GM12878 (cell line): Measurements from ENCODE around the gene ORC4. TPM values are rescaled to one million over a fixed set of nuclear protein-coding genes. Genes with fewer than 3 reads are reported as not detected.

ENCODE experiments used
- ATAC-seq: fragments of 200-7000 bp; cut with Tn5 transposase; 3 replicates; pipeline ENCODE4 v1.9.1; 2020; ENCODE audit warnings: mild to moderate bottlenecking, moderate library complexity
- BruUV-seq: library from RNA; stranded (reverse); fragments of 400-500 nt; replicated peaks from 2 replicates; lab custom pipeline; 2021; lab: Mats Ljungman, UMichigan
- CTCF ChIA-PET: fragments of 300-600 bp; sonication (Branson Sonifier 250); formaldehyde crosslinking; extraction: SDS; loops from one replicate; lab custom pipeline; 2021; ENCODE audit warnings: inconsistent platforms; lab: Yijun Ruan, JAX
- POLR2A ChIA-PET: fragments of 350-600 bp; formaldehyde crosslinking; extraction: SDS; loops from one replicate; lab custom pipeline; 2021; ENCODE audit warnings: inconsistent platforms; lab: Charles Lee
- RAD21 ChIA-PET: fragments of 300-600 bp; sonication (Branson Sonifier 250); formaldehyde crosslinking; loops from one replicate; lab custom pipeline; 2023; ENCODE audit warnings: antibody characterized with exemption; ENCODE audit not compliant: unreplicated experiment; lab: Charles Lee
- SMC1A ChIA-PET: fragments of 300-600 bp; sonication (Branson Sonifier 250); formaldehyde crosslinking; loops from one replicate; lab custom pipeline; 2023; ENCODE audit not compliant: unreplicated experiment, uncharacterized antibody; lab: Charles Lee
- DNase-seq: peaks from one replicate; pipeline ENCODE4 v3.0.0-alpha.2; 2011; ENCODE audit warnings: low read depth, low spot score
- FAIRE-seq: peaks from 3 replicates; lab custom pipeline; 2011; peaks lifted over from hg19 to GRCh38; lab: Jason Lieb, UNC
- H2AFZ ChIP-seq: 2 replicates; pipeline ENCODE4 v1.6.0; 2011; ENCODE audit warnings: low read depth, low read length, control low read depth; ENCODE audit not compliant: control insufficient read depth
- H3K27ac ChIP-seq: 2 replicates; pipeline ENCODE4 v1.5.1; 2011; ENCODE audit warnings: control low read depth; ENCODE audit not compliant: control insufficient read depth, insufficient read depth
- H3K27me3 ChIP-seq, 2 experiments: replicated peaks in 1 of 2; 2 replicates each; pipeline versions ENCODE4 v1.6.0 to v1.6.1; 2011; ENCODE audit warnings: low read length in 1 of 2; ENCODE audit not compliant: control insufficient read depth in 2 of 2, insufficient read depth in 2 of 2
- H3K36me3 ChIP-seq, 2 experiments: 2 replicates each; pipeline ENCODE4 v1.5.1; 2011; ENCODE audit warnings: low read length in 1 of 2; ENCODE audit not compliant: control insufficient read depth in 2 of 2, insufficient read depth in 2 of 2
- H3K4me1 ChIP-seq: 2 replicates; pipeline ENCODE4 v1.6.1; 2011; ENCODE audit warnings: mild to moderate bottlenecking, low read length, moderate library complexity, mixed read lengths; ENCODE audit not compliant: control insufficient read depth, insufficient read depth
- H3K4me2 ChIP-seq: 2 replicates; pipeline ENCODE4 v1.6.0; 2011; ENCODE audit warnings: control low read depth; ENCODE audit not compliant: control insufficient read depth, insufficient read depth
- H3K4me3 ChIP-seq: fragments of 200-600 bp; sonication (generic); 2 replicates; pipeline ENCODE4 v1.5.1; 2016
- H3K79me2 ChIP-seq: 2 replicates; pipeline ENCODE4 v1.6.0; 2011; ENCODE audit warnings: low read length; ENCODE audit not compliant: control insufficient read depth, insufficient read depth
- H3K9ac ChIP-seq: 2 replicates; pipeline ENCODE4 v1.8.0; 2011; ENCODE audit warnings: low read length, control low read depth, mixed read lengths; ENCODE audit not compliant: control insufficient read depth, insufficient read depth
- H3K9me3 ChIP-seq: replicated peaks from 3 replicates; pipeline ENCODE4 v1.5.1; 2011; ENCODE audit warnings: mild to moderate bottlenecking, low read length; ENCODE audit not compliant: control insufficient read depth, insufficient read depth
- H4K20me1 ChIP-seq: 2 replicates; pipeline ENCODE4 v1.6.0; 2011; ENCODE audit not compliant: control insufficient read depth, insufficient read depth
- BMI1 ChIP-seq: fragments of 450-650 bp; IDR thresholded peaks from 2 replicates; pipeline ENCODE4 v1.6.1; 2016; ENCODE audit warnings: mild to moderate bottlenecking, moderate library complexity, borderline replicate concordance
- CREB1 ChIP-seq: IDR thresholded peaks from 2 replicates; pipeline ENCODE4 v1.6.1; 2012; ENCODE audit warnings: low read depth, mild to moderate bottlenecking, inconsistent platforms
- GABPA ChIP-seq: IDR thresholded peaks from 2 replicates; pipeline ENCODE4 v1.6.1; 2014; ENCODE audit warnings: antibody characterized with exemption, low read depth, mild to moderate bottlenecking, inconsistent platforms
- GATAD2B ChIP-seq: fragments of 450-650 bp; conservative IDR thresholded peaks from 2 replicates; pipeline ENCODE4 v1.6.1; 2017; ENCODE audit warnings: low read depth, mild to moderate bottlenecking, moderate library complexity
- IKZF1 ChIP-seq: fragments of 450-650 bp; conservative IDR thresholded peaks from 2 replicates; pipeline ENCODE4 v1.6.1; 2017; ENCODE audit warnings: antibody characterized with exemption, mild to moderate bottlenecking
- MLLT1 ChIP-seq: fragments of 450-650 bp; IDR thresholded peaks from 2 replicates; pipeline ENCODE4 v1.6.1; 2016; ENCODE audit warnings: mild to moderate bottlenecking
- NFYA ChIP-seq: IDR thresholded peaks from 2 replicates; pipeline ENCODE4 v1.6.1; 2011; ENCODE audit warnings: low read depth, mild to moderate bottlenecking, low read length, improper control_type of control experiment, borderline replicate concordance
- PAX8 ChIP-seq: fragments of 450-650 bp; IDR thresholded peaks from 2 replicates; pipeline ENCODE4 v1.6.1; 2017; ENCODE audit warnings: mild to moderate bottlenecking, moderate library complexity
- POU2F2 ChIP-seq: IDR thresholded peaks from 3 replicates; pipeline ENCODE4 v1.6.1; 2011; ENCODE audit warnings: low read depth, mild to moderate bottlenecking, low read length, borderline replicate concordance
- SMAD5 ChIP-seq: IDR thresholded peaks from 2 replicates; pipeline ENCODE4 v1.6.1; 2016; ENCODE audit warnings: antibody characterized with exemption, low read depth
- WGBS: methylation state at CpG from one replicate; pipeline ENCODE4 v1.1.6; 2016; ENCODE audit warnings: low lambda C conversion rate; ENCODE audit not compliant: insufficient replicate concordance, insufficient coverage; ENCODE audit errors: missing lambda C conversion rate; 5-methylcytosine and 5-hydroxymethylcytosine counted together
- in situ Hi-C: fragments of 300-500 bp; cut with MboI; formaldehyde crosslinking; loops from 9 replicates; pipeline ENCODE4 v1.14.3; 2018; ENCODE audit warnings: mixed read lengths
- intact Hi-C: fragments of 100-400 bp; cut with micrococcal nuclease; formaldehyde crosslinking; loops from one replicate; pipeline ENCODE4 v1.14.2; 2022; ENCODE audit not compliant: unreplicated experiment
- polyA plus RNA-seq, 11 experiments: library from polyadenylated mRNA; depleted of rRNA in 4 of 11; unstranded in 6 of 11; stranded (reverse) in 5 of 11; fragments of >200 nt; fragmentation: Nextera tagmentation in 4 of 11; fragmentation: Illumina TruSeq in 1 of 11; extraction: Ambion mirVana in 4 of 11; extraction: Trizol in 1 of 11; gene quantifications; 1 replicate in 1 of 11; 2 replicates in 10 of 11; pipeline versions ENCODE4 v1.2.1 to v1.2.3, GENCODE V29; 2011 to 2016; ENCODE audit warnings: inconsistent platforms in 2 of 11, missing spikeins in 2 of 11, low read depth in 1 of 11
- total RNA-seq, 4 experiments: library from RNA; depleted of rRNA in 3 of 4; stranded (reverse); fragments of >200 nt in 3 of 4; fragmentation: Illumina TruSeq in 1 of 4; extraction: Trizol in 1 of 4; gene quantifications; 2 replicates each; pipeline versions ENCODE4 v1.2.1 to v1.2.3, GENCODE V29; 2013 to 2021
- TF ChIP-seq, protein P1 (sequence below): IDR thresholded peaks from 2 replicates; pipeline ENCODE4 v1.6.1; 2012; ENCODE audit warnings: improper control_type of control experiment, low read depth, low read length; ENCODE audit not compliant: insufficient replicate concordance
- TF ChIP-seq, protein P2 (sequence below): IDR thresholded peaks from 2 replicates; pipeline ENCODE4 v1.6.1; 2012; ENCODE audit warnings: low read depth, low read length, improper control_type of control experiment

ORC4 gene
- total and polyA plus RNA-seq, 10 of the 15 experiments (the other 5 are each of a cell fraction or from before 2014, with no cell fraction given), result 25.7 to 71.3 (median 52.1) TPM

- no peak for FAIRE-seq
- RAD21 ChIA-PET, result interaction anchor here (0.5 to 7.9 kb wide), 5 partner anchors 9 to 35 kb away, joined by 3 to 90 read pairs (median 5); no protein-coding TSS in a partner anchor
- TF ChIP-seq CREB1 (no peak), MLLT1 (no peak), IKZF1 (no peak), POU2F2 (no peak), NFYA (no peak), GATAD2B (no peak), SMAD5 (no peak), BMI1 (no peak), PAX8 (no peak), GABPA (no peak)
- TF ChIP-seq, protein P1, sequence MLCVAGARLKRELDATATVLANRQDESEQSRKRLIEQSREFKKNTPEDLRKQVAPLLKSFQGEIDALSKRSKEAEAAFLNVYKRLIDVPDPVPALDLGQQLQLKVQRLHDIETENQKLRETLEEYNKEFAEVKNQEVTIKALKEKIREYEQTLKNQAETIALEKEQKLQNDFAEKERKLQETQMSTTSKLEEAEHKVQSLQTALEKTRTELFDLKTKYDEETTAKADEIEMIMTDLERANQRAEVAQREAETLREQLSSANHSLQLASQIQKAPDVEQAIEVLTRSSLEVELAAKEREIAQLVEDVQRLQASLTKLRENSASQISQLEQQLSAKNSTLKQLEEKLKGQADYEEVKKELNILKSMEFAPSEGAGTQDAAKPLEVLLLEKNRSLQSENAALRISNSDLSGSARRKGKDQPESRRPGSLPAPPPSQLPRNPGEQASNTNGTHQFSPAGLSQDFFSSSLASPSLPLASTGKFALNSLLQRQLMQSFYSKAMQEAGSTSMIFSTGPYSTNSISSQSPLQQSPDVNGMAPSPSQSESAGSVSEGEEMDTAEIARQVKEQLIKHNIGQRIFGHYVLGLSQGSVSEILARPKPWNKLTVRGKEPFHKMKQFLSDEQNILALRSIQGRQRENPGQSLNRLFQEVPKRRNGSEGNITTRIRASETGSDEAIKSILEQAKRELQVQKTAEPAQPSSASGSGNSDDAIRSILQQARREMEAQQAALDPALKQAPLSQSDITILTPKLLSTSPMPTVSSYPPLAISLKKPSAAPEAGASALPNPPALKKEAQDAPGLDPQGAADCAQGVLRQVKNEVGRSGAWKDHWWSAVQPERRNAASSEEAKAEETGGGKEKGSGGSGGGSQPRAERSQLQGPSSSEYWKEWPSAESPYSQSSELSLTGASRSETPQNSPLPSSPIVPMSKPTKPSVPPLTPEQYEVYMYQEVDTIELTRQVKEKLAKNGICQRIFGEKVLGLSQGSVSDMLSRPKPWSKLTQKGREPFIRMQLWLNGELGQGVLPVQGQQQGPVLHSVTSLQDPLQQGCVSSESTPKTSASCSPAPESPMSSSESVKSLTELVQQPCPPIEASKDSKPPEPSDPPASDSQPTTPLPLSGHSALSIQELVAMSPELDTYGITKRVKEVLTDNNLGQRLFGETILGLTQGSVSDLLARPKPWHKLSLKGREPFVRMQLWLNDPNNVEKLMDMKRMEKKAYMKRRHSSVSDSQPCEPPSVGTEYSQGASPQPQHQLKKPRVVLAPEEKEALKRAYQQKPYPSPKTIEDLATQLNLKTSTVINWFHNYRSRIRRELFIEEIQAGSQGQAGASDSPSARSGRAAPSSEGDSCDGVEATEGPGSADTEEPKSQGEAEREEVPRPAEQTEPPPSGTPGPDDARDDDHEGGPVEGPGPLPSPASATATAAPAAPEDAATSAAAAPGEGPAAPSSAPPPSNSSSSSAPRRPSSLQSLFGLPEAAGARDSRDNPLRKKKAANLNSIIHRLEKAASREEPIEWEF, result no peak
- TF ChIP-seq, protein P2, sequence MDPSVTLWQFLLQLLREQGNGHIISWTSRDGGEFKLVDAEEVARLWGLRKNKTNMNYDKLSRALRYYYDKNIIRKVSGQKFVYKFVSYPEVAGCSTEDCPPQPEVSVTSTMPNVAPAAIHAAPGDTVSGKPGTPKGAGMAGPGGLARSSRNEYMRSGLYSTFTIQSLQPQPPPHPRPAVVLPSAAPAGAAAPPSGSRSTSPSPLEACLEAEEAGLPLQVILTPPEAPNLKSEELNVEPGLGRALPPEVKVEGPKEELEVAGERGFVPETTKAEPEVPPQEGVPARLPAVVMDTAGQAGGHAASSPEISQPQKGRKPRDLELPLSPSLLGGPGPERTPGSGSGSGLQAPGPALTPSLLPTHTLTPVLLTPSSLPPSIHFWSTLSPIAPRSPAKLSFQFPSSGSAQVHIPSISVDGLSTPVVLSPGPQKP, result no peak
- H3K4me1 ChIP-seq, result no peaks in the 10 kb centered on the region
- no peaks in the 10 kb centered on the region; the same call in 2 of the 3 replicates for H3K9me3 ChIP-seq
- no peak overlapping the region for H2AFZ ChIP-seq
- 100% methylated on average over 2 of the region's 2 CpGs for WGBS
- DNase-seq, result no peak
- CTCF ChIA-PET, result interaction anchor here (0.7 to 1.1 kb wide), 2 partner anchors 10 to 11 kb away, joined by 3 read pairs; no protein-coding TSS in a partner anchor
- POLR2A ChIA-PET, result interaction anchor here (1.0 to 4.1 kb wide), 3 partner anchors 11 to 23 kb away, joined by 3 to 21 read pairs (median 3); no protein-coding TSS in a partner anchor
- H4K20me1 ChIP-seq, result no peaks in the 10 kb centered on the region
- in situ Hi-C loops, result no loop called here
- peaks cover 0 to 4% of the 10 kb centered on the region in 2 experiments; a peak in 2 of 4 replicates for H3K36me3 ChIP-seq
- H3K79me2 ChIP-seq, result peaks cover 74% of the 10 kb centered on the region
- H3K4me2 ChIP-seq, result peak overlapping the region; percentile 54
- no peaks in the 10 kb centered on the region for H3K27me3 ChIP-seq
- no peak overlapping the region for H3K4me3 ChIP-seq
- H3K27ac ChIP-seq, result no peak overlapping the region
- ATAC-seq, result peak; percentile 37
- no peak overlapping the region for H3K9ac ChIP-seq
- no TSS peak for BruUV-seq
- intact Hi-C loops, result loop anchor here (10.0 kb wide), 2 partner anchors 392 to 618 kb away; partner anchors contain the start of gene EPC2
- SMC1A ChIA-PET, result interaction anchor here (0.7 to 17.7 kb wide), 9 partner anchors 8 to 482 kb away, joined by 3 to 177 read pairs (median 4); no protein-coding TSS in a partner anchor
These were observed 6.0 kb upstream of the ORC4 start for GRCh38 chr2:148026573-148026972.
